ENCODE measurements around the gene SELENOM.
"Not testable (repeated sequence)": the region's sequence is repeated elsewhere in the genome, so short reads cannot be mapped to it uniquely, and the experiment has no call there.

Gene SELENOM

DNA sequence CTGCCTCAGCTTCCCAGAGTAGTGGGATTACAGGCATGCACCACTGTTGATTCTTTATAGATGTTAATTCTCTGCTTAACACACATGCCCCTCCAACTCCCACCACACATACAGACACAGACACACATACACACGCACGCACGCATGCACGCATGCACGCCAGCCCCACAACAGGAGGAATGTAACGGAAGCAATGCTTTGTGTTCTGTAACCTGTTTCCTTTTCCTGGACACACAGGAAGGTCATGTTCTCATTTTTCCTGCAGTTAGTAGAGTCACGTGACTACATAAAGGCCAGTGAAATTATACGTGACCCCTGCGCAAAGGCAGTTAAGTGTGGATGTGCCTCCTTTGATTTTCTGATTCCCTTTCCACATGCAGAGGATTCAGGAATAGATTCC lies 34.2 kb downstream of the SELENOM start:
- not testable (repeated sequence) for DNase-seq

DNA sequence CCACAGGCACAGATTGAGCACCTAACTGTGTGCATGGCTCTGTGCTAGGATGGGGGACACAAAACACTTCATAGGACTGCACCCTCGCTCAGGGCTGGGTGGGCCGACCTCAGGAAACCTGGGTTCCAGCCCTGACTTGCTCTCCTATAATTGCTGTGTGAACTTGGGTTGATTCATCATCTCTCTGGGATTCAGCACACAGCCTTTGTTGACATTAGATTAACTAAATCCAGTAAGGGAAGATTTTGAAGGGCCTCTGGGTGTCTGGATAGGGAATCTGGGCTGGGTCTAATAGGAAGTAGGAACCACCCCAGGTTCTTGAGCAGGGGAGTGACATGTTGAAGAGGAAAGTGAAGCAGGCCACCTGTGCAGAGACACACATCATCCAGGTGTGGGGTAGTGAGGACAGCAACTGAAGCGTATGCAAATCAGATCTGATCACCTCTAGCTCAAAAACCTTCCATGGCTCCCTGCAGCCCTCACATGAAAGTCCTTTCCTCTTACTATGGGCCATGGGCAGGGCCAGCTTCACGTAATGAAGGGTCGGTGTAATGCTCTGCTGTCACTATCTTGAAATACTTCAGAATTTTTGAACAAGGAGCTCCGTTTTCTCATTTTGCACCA lies 37.6 kb downstream of the SELENOM start:
- not testable (repeated sequence) for DNase-seq

GRCh38 chr22:31068970-31069369 lies 38.4 kb downstream of the SELENOM start:
- no peak for DNase-seq

DNA sequence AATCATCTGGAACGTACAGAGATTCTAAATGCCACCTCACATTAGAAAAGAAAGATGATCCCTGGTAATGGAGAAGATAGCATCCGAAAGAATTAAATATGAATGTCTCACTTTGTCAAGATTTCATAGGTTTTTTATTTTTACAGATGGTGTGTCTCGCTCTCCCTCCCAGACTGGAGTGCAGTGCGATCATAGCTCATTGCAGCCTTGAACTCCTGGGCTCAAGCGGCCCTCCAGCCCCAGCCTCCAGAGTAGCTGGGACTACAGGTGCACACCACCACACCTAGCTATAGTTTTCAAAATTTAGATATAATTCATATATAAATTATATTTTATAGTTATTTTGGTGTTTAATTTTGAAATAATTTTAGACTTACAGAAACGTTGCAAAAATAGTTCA lies 43.0 kb downstream of the SELENOM start:
- no peak for DNase-seq

DNA sequence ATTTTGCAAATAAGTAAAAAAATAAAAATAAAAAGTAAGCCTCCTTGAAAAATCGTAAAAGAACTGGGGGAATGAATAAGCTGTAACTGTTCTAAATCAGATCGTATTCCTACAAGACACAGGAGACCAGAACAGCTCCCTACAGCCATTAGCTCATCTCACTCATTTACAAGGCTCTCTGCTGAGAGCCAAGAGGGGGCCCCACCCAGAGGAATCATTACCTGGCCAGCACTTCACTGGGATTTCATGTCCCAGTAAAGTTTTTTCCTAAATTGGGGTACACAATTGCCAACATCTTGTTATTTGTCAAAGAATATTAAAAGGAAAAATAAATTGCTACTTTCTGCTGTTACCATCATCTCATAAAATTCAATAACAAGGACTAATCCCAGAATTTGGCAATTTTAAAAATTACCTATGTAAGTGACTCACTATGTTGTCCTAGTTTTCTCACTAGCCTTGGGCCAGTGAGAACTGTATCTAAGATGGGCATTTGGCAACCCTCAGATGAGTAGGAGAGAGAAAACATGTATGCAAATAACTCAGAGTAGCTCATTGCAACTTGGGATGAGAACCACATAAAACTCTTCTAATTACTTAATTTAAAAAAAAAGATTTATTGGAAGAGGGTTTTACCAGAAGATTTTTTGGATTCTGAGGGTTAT lies 44.7 kb downstream of the SELENOM start:
- DNase-seq: no peak

DNA sequence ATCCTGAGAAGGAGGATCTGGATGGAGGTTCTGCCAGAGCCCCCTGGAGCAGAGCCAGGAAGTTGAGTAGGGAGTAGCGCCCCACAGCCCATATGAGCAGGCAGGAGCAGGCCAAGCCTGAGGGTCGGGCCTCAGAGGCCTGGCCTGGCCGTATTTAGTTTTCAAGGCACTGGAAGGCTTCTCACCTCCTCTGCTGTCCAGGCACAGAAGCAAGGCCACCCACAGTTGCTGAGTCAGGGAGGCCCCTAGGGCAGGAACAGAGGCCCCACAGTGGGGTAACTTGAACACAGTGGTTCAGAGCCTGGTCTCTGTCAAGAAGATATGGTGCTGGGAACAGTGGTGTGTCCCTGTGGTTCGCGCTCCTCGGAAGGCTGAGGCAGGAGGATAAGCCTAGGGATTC lies 47.7 kb downstream of the SELENOM start:
- DNase-seq: not testable (repeated sequence)

DNA sequence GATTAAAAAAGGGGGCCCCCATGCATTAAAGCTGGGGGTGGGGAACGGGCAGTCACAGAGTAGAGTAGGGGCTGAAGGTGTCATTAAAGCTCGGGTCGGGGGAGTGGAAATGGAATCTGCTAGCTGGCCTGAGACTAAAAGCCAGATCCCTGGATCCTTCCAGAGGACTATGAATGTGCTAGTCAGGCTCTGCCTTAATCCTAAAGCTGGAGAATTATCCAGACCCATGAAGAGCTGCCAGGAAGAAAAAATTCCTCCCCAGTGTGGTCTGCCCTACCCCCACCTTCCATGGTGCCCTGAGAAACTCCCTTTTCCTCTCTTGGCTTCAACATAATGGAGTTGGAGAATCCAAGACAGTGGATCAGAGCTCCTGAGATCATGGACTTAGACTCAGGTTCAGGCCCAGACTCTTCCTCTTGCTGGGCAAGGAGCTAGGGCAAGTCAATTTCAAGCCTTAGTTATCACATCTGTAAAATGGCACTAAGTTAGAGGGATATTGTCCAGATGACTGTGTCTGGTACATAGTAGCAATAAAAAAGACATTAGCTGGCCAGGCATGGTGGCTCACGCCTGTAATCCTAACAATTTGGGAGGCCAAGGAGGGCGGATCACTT lies 50.3 kb downstream of the SELENOM start:
- DNase-seq: no peak

- DNase-seq: no peak
Measured at GRCh38 chr22:31055635-31056159, 51.7 kb downstream of the SELENOM start.

DNA sequence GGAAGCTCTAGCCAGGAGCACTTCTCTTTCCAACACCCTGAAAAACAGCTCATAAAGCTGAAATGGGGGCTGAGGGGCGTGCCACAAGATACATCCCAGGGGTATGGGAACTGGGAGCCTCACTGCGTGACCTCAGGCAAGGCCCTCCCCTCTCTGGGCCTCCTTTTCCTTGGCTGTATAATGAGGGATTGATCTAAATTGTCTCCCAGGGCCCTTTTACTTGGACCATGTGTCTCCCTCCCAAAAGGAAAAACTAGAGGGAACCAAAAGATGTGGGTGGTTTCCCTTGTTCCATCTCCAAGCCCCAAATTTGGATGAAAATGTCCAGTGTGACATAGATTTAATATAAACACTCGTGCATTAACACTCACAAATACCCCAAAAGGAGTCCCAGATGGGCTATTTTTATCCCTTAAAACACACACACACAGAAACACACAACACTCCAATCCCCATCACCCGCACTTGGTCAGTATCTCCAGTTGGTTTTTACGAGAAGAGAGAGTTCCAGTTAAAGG lies 52.2 kb downstream of the SELENOM start:
- DNase-seq: no peak

Measured in activated T-cell treated with anti-CD3 and anti-CD28 coated beads for 4 hours (primary cell).